ENCODE results near the gene TRAF1. TPM values are rescaled to one million over a fixed set of nuclear protein-coding genes. Genes with fewer than 3 reads are reported as not detected.
A peak's percentile ranks its signal among the peaks of the same experiment; 100 is the strongest.

Gene TRAF1
- total RNA-seq, 3 donors from 2014 or later (not counting 1 experiment from before 2014, with no cell fraction given): 23.4 to 33.9 (median 30.5) TPM

DNA sequence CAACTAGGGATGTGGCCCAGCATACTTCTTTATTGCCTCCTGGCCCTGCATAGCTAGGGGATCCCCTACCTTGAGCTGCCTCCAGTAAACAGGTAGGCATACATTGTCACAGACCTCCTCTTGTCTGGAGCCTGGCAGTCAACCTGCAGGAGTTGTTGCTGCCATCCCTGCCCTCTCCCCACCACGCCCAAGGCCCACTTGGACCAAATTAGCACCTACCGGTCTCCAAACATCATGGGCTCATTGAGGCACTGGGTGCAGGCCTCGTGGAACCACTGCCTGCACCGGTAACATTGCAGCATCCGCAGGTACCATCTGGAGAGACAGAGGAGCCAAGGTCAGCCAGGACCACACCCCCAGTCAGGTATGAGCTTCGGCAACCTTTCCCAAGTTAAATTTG lies 59.9 kb downstream of the TRAF1 start:
- Histone ChIP-seq H3K4me1 (ENCODE audit: control insufficient read depth, insufficient read depth, low read length) (peaks cover 16% of the 10 kb centered on the region), H3K27me3 (ENCODE audit: control insufficient read depth, insufficient read depth, low read length) (no peaks in the 10 kb centered on the region), H3K9me3 (ENCODE audit: control insufficient read depth, insufficient read depth, low read length) (no peaks in the 10 kb centered on the region), H3K4me3 (ENCODE audit: low read length) (no peak overlapping the region), H3K27ac (ENCODE audit: low read length) (no peak overlapping the region), H3K36me3 (ENCODE audit: control insufficient read depth, insufficient read depth, low read length) (peaks cover 33% of the 10 kb centered on the region)
- TF ChIP-seq, protein P1, sequence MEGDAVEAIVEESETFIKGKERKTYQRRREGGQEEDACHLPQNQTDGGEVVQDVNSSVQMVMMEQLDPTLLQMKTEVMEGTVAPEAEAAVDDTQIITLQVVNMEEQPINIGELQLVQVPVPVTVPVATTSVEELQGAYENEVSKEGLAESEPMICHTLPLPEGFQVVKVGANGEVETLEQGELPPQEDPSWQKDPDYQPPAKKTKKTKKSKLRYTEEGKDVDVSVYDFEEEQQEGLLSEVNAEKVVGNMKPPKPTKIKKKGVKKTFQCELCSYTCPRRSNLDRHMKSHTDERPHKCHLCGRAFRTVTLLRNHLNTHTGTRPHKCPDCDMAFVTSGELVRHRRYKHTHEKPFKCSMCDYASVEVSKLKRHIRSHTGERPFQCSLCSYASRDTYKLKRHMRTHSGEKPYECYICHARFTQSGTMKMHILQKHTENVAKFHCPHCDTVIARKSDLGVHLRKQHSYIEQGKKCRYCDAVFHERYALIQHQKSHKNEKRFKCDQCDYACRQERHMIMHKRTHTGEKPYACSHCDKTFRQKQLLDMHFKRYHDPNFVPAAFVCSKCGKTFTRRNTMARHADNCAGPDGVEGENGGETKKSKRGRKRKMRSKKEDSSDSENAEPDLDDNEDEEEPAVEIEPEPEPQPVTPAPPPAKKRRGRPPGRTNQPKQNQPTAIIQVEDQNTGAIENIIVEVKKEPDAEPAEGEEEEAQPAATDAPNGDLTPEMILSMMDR (IDR thresholded peaks at IDR 0.05): no peak
- DNase-seq (no peak), ATAC-seq (no peak)
- no peak overlapping the region for H3K4me3 Mint-ChIP-seq
- no peaks in the 10 kb centered on the region for H3K9me3 Mint-ChIP-seq
- H3K27me3 Mint-ChIP-seq (ENCODE audit: low read depth in 2 of 2): no peaks in the 10 kb centered on the region
- H3K36me3 Mint-ChIP-seq: no peaks in the 10 kb centered on the region
- 95% methylated on average over 6 of the region's 6 CpGs for WGBS (ENCODE audit: insufficient coverage)
- intact Hi-C loops (cut with micrococcal nuclease): no loop called here
- H3K4me1 Mint-ChIP-seq: peaks cover 4 to 16% of the 10 kb centered on the region in 2 donors
- peak overlapping the region in 1 of 2 donors; percentile 8 for H3K27ac Mint-ChIP-seq

DNA sequence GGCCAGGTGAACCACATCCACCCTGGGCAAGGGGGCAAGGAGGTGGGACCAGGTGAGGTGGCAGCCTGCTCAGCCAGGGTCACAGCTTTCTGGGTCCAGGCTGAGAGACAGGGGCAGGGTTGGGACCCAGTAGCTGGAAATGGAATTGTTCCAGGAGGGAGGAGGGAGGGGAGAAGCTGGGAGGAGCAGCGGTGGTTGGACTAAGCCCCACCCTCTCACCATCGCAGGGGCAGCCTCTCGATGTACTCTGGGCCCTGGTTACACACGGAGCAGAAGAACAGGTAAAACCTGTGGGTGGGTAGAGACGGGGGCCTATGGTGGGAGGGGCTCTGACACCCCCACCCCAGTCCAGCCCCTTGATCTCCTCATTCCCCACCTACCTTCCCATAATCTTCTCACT lies 60.8 kb downstream of the TRAF1 start:
- Histone ChIP-seq H3K27ac (ENCODE audit: low read length) (no peak overlapping the region), H3K4me1 (ENCODE audit: control insufficient read depth, insufficient read depth, low read length) (peaks cover 16% of the 10 kb centered on the region), H3K27me3 (ENCODE audit: control insufficient read depth, insufficient read depth, low read length) (no peaks in the 10 kb centered on the region), H3K9me3 (ENCODE audit: control insufficient read depth, insufficient read depth, low read length) (no peaks in the 10 kb centered on the region), H3K4me3 (ENCODE audit: low read length) (no peak overlapping the region), H3K36me3 (ENCODE audit: control insufficient read depth, insufficient read depth, low read length) (peaks cover 41% of the 10 kb centered on the region)
- no peak for ATAC-seq
- no peak for DNase-seq
- Mint-ChIP-seq H3K4me1 (peaks cover 4 to 16% of the 10 kb centered on the region in 2 donors), H3K36me3 (peaks cover 2% of the 10 kb centered on the region), H3K27ac (no peak overlapping the region), H3K9me3 (no peaks in the 10 kb centered on the region), H3K4me3 (no peak overlapping the region), H3K27me3 (ENCODE audit: low read depth in 2 of 2) (no peaks in the 10 kb centered on the region)
- WGBS (ENCODE audit: insufficient coverage): 100% methylated on average over 3 of the region's 5 CpGs
- TF ChIP-seq, protein P1 (IDR thresholded peaks at IDR 0.05): no peak
- intact Hi-C loops (cut with micrococcal nuclease): no loop called here

DNA sequence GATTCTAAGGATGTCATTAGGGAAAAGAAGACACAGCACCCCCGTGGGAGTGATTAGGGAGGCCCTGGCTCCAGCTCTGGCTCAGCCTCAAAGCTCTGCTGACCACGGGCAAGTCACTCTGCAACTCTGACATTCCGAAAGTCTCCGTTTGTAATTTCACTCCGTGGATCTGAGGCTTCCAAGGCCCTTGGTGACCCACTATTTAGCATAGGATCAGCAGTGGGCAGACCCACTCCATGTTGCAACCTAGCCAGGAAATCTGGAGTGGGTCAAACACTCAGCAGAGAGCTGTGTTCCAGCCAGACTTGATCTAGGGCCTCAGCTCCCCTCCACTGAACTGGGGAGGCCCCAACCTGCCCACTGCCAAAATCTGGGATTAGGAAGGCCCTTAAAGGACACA lies 61.4 kb downstream of the TRAF1 start:
- H3K36me3 ChIP-seq (ENCODE audit: control insufficient read depth, insufficient read depth, low read length): peaks cover 47% of the 10 kb centered on the region
- DNase-seq (no peak), ATAC-seq (no peak)
- Mint-ChIP-seq H3K4me1 (peaks cover 4 to 16% of the 10 kb centered on the region in 2 donors), H3K36me3 (peaks cover 8% of the 10 kb centered on the region), H3K27ac (no peak overlapping the region), H3K4me3 (no peak overlapping the region), H3K9me3 (no peaks in the 10 kb centered on the region), H3K27me3 (ENCODE audit: low read depth in 2 of 2) (no peaks in the 10 kb centered on the region)
- intact Hi-C loops (cut with micrococcal nuclease): no loop called here
- no peaks in the 10 kb centered on the region for H3K9me3 ChIP-seq (ENCODE audit: control insufficient read depth, insufficient read depth, low read length)
- H3K4me3 ChIP-seq (ENCODE audit: low read length): no peak overlapping the region
- H3K27me3 ChIP-seq (ENCODE audit: control insufficient read depth, insufficient read depth, low read length): no peaks in the 10 kb centered on the region
- TF ChIP-seq, protein P1 (IDR thresholded peaks at IDR 0.05): no peak
- H3K4me1 ChIP-seq (ENCODE audit: control insufficient read depth, insufficient read depth, low read length): peaks cover 16% of the 10 kb centered on the region
- WGBS (ENCODE audit: insufficient coverage): 97% methylated on average over 5 of the region's 5 CpGs
- no peak overlapping the region for H3K27ac ChIP-seq (ENCODE audit: low read length)

DNA sequence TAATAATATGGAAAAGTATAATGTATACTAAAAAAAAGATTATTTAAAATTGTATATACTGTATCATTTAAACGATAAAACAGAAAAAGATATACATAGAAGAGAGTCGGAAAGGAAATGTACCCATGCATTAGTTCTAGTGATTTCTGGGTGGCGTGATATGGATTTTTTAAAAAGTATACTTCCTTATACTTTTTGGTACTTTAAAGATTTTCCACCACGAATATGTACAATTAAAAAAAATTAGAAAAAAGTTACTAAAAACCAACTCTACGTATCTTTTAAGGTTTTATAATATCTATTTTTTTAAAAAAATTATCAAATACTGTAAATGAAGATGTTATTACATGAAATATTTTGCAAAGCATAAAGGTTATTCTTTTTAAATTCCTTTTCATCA lies 61.9 kb downstream of the TRAF1 start:
- H3K36me3 Mint-ChIP-seq: peaks cover 9% of the 10 kb centered on the region
- intact Hi-C loops (cut with micrococcal nuclease): no loop called here

More for the DNA sequence above, 61.9 kb downstream of the TRAF1 start:
- Mint-ChIP-seq H3K27ac (no peak overlapping the region), H3K9me3 (no peaks in the 10 kb centered on the region), H3K27me3 (ENCODE audit: low read depth in 2 of 2) (no peaks in the 10 kb centered on the region), H3K4me3 (no peak overlapping the region), H3K4me1 (peaks cover 4 to 16% of the 10 kb centered on the region in 2 donors)
- peaks cover 52% of the 10 kb centered on the region for H3K36me3 ChIP-seq (ENCODE audit: control insufficient read depth, insufficient read depth, low read length)
- no peaks in the 10 kb centered on the region for H3K9me3 ChIP-seq (ENCODE audit: control insufficient read depth, insufficient read depth, low read length)
- no peak overlapping the region for H3K27ac ChIP-seq (ENCODE audit: low read length)
- ATAC-seq: no peak
- H3K27me3 ChIP-seq (ENCODE audit: control insufficient read depth, insufficient read depth, low read length): no peaks in the 10 kb centered on the region
- TF ChIP-seq, protein P1 (IDR thresholded peaks at IDR 0.05): no peak
- peaks cover 14% of the 10 kb centered on the region for H3K4me1 ChIP-seq (ENCODE audit: control insufficient read depth, insufficient read depth, low read length)
- DNase-seq: no peak
- WGBS (ENCODE audit: insufficient coverage): no CpG with 5 or more reads among the region's 5 CpGs
- no peak overlapping the region for H3K4me3 ChIP-seq (ENCODE audit: low read length)
